GM19328 (cell line): Measurements from ENCODE around the gene CCDC120.

Experiments
- ATAC-seq: cut with Tn5 transposase; IDR thresholded peaks from one replicate; pipeline ENCODE4 v1.9.1; 2021; ENCODE audit warnings: mild to moderate bottlenecking, moderate library complexity; ENCODE audit not compliant: unreplicated experiment

Gene CCDC120

DNA sequence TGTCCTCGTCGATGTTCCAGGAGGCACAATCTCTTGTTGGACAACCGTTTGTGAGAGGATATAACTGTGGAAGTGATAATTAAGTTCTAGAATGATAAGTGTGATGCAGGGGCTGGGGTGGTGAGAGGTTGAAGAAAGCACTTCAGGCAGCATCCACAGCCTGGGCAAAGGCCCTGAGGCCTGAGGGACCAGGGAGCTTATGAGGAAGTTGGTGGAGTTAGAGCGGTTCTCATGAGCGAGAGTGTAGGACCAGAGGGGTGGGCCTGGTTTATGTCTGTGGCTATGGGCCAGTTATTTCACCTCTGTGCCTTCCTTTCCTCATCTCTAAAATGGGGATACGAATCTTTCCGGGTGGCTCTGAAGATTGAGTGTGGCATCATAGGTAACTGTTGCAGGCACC, 2.7 kb downstream of the CCDC120 start:
- no peak for ATAC-seq

- no peak for ATAC-seq
Observed at GRCh38 chrX:49061916-49062315, 3.1 kb downstream of the CCDC120 start.

- no peak for ATAC-seq
Observed at GRCh38 chrX:49063715-49064114, 4.9 kb downstream of the CCDC120 start.

DNA sequence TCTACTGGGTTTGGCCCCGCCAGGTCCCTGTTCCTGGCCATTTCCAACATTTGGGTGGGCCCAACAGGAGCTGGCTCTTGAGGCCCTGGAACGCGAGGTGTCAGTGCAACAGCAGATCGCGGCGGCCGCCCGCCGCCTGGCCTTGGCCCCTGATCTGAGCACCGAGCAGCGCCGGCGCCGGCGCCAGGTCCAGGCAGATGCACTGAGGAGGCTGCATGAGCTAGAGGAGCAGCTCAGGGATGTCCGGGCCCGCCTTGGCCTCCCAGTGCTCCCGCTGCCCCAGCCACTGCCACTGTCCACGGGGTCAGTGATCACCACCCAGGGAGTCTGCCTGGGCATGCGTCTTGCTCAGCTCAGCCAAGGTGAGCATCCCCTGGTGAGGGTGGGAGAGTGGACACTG, 5.5 kb downstream of the CCDC120 start:
- ATAC-seq: no peak

DNA sequence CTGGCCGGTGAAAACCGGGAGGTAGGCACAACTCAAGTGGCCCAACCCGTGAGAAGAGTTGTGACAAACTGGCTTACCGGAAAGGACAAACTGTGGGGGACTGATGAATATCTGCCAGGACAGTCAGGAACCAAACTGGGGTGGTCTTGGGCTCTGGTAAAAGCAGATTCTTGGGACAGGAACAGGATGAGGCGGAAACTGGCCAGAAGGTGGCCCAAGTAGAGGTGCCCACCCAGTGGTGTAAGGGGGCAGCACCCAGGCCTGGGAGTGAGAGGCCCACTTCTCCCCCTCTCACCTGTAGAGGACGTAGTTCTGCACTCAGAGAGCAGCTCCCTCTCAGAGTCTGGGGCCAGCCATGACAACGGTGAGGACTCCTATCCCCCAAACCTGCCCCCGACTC, 5.9 kb downstream of the CCDC120 start:
- ATAC-seq: no peak

DNA sequence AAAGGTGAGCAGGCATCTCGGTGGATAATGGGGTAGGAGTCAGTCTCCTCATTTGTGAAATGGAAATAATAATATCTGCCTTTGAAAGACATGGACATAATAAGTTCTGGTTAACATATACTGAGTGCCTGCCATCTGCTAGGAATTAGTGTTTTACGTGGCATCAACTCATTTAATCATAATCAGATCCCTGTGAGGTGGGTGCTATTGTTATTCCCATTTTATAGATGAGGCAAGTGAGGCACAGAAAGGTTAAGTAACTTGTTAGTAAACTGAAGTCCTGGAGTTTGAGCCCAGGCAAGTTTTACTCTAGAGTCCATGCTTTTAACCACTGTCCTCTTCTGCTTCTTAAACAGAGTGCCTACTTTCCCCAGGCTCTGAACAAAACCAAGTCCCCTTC, 7.5 kb downstream of the CCDC120 start:
- ATAC-seq: no peak

DNA sequence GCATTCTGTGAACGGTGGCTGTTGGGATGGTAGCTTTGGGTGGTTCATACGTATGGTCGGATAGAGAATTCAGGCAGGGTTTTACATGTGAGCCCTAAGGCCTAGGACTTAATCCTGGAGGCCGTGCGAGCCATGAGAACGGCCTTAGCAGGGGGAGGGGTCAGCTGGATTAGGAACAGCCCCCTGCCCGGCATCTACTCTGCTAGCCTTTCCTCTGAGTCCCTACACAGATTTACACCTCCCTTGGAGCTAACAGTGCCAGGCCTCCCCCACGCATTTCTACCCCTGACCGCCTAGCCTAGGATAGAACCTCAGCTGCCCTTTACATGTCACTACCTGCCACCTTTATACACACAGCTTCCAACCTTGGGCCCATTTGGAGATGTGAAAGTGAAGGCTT, 7.9 kb downstream of the CCDC120 start:
- no peak for ATAC-seq

- no peak for ATAC-seq
Observed at GRCh38 chrX:49067285-49068120, 8.7 kb downstream of the CCDC120 start.

- no peak for ATAC-seq
Observed at GRCh38 chrX:49069038-49069437, 10.2 kb downstream of the CCDC120 start.

- no peak for ATAC-seq
Observed at GRCh38 chrX:49070988-49071387, 12.2 kb downstream of the CCDC120 start.

- ATAC-seq: no peak
Observed at GRCh38 chrX:49071877-49072711, 13.3 kb downstream of the CCDC120 start.

GRCh38 chrX:49072712-49073095, 13.9 kb downstream of the CCDC120 start:
- no peak for ATAC-seq

DNA sequence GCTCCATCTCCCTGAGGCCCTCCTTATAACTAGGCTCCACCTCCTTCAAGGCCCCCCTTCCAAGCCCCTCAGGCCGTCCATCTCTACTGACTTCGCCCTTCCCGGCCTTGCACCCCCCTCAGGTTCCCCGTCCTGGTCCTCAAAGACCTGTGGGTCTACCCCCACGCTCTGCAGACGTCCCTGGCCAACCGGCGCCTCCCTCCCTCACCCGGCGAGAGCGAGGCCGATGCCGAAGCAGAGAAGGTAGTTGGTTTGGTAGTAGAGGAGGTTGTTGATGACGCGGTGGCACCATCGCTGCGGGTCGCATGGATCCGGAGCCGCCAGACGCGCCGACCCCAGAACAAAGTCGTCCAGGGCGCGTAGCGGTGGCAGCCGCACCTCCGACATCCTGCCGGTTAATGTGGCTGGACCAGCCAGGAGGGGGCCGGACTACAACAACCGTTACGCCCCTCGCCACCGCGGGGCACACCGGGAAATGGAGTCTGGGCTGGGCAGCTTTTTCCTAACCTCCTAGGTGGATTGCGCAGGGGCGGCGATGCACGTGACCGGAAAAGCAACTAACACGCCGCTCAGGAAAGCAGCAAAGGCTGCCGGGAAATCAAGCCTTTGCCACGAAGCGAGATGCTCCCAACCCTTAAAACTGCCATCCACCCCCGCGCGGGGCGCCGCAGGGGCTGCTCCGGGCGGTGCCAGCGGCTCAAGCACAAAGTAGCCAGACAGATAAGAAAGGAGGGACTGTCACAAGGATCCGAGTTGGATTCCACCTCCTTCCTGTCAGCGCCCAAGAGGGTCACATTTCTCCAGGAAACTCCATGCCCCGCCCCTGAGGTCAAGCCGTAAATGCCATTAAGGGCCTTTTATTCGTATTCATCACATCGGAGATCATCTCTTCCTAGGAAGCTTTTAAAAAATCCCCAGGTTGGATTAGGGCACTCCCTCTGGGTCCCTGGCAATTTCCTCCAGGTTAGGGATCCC, 15.1 kb downstream of the CCDC120 start, which contains the start of gene PRAF2:
Gene PRAF2, minus strand, starts transcription at position 402 of the 975 bp plus-strand sequence. Its CDS starts 15 bp downstream, at position 387.
- peak; percentile 87 for ATAC-seq

DNA sequence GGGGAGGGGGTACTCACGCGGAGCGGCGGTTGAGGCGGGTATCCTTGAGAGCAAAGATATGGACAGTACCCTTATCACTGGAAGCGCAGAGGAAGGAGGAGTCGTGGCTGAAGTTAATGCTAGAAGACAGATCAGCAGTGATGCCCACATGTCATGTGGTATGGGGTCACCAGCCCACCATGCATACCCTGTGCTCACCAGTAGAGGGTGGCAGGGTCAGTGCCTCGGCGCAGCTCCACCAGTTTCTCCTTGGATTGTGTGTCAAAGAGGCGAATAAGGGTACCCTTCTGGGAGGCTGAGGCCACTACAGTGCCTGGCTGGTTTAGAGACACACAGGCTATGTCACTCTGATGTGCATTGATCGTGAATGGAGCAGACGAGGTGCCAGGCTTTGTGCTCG, 16.5 kb downstream of the CCDC120 start:
- ATAC-seq: no peak

DNA sequence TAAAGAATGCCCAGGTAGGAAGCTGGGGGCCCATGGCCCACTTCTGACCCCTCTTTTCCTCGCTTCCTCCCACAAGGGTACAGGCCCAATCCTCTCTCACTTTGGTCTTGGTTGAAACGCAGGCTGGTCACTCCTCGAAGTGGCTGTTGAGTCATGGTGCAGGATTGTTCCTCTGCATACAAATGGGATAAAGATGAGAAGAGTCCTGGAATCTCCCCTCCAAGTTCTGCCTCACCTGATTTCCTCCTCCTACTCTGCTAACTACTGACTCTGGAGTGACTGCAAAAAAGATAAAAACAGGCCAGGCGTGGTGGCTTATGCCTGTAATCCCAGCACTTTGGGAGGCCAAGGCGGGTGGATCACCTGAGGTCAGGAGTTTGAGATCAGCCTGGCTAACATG, 19.1 kb downstream of the CCDC120 start:
- no peak for ATAC-seq

GRCh38 chrX:49079489-49080428, 21.0 kb downstream of the CCDC120 start, which contains the start of gene WDR45:
Gene WDR45 (minus strand): TSS chrX:49079887. CDS start chrX:49078095, 1,792 bp downstream.
- peak; percentile 55 for ATAC-seq

GRCh38 chrX:49082271-49082871, 23.6 kb downstream of the CCDC120 start:
- no peak for ATAC-seq

- ATAC-seq: no peak
Observed at GRCh38 chrX:49089553-49089952, 30.8 kb downstream of the CCDC120 start.

DNA sequence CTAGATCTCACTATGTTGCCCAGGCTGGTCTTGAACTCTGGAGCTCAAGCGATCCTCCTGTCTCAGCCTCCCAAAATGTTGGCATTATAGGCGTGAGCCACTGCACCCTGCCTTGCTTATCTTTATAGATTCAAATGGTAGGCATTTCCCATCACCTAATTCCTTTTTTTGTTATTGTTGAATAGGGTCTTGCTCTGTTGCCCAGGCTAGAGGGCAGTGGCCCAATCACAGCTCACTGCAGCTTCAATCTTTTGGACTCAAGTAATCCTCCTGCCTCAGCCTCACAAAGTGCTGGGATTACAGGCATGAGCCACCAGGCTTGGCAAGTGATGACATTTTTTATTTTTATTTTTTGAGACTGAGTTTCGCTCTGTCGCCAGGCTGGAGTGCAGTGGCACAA, 37.6 kb downstream of the CCDC120 start:
- ATAC-seq: no peak
